Measurements from ENCODE around the gene PRSS48.
A peak's percentile ranks its signal among the peaks of the same experiment; 100 is the strongest.
"Not testable (repeated sequence)": the region's sequence is repeated elsewhere in the genome, so short reads cannot be mapped to it uniquely, and the experiment has no call there.

Gene PRSS48

DNA sequence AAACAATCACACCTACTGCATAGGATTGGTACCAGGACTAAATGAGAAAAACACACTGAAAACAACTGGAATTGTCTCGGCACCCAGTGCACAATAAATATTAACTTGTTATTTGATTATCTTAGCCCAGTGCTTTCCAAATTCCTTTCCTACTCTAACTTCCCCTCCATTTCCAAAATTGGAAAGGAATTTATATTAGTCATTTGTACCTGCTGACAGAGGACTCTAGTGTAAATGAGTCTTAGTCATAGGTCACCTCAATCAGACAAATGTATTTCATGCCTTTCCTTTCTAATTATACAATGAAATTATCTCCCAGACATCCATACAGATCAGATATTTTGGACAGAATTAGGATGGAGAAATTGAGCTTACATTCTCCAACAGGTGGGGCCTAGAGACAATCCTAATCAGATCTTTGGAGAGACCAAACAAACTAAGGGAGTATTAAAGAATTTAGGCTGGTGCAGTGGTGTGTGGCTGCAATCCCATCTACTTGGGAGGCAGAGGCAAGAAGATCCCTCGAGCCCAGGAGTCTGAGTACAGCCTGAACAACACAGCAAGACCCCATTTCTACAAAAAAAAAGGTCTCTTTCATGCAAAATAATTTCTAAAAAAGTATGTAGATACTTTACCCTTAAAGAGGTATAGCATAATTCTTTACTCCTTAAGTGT, 38.4 kb downstream of the PRSS48 start:
- no peak overlapping the region for H3K4me3 ChIP-seq (ENCODE audit: low read depth, low read length)

DNA sequence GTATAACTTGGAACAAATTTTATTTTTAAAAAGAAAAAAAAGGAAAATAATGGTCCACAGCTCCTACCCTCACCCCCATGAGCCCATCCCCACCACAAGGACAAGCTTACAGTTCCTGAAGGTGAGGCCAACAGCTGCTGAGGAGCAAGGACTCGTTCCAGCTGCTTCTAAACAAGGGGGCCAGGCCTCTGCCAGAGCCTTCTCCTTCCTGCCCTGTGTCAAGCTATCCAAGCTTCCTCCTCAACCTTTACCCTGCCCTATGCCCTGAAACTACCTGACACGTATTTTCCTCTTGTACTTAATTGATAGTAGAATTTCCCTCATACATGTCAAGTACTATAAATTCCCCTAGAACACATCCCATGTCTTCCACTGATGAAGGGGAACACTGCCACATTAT, 39.7 kb downstream of the PRSS48 start:
- H3K4me3 ChIP-seq (ENCODE audit: low read depth, low read length), result no peak overlapping the region

- no peak overlapping the region for H3K4me3 ChIP-seq (ENCODE audit: low read depth, low read length)
These were observed 41.5 kb downstream of the PRSS48 start for GRCh38 chr4:151318307-151319006.

DNA sequence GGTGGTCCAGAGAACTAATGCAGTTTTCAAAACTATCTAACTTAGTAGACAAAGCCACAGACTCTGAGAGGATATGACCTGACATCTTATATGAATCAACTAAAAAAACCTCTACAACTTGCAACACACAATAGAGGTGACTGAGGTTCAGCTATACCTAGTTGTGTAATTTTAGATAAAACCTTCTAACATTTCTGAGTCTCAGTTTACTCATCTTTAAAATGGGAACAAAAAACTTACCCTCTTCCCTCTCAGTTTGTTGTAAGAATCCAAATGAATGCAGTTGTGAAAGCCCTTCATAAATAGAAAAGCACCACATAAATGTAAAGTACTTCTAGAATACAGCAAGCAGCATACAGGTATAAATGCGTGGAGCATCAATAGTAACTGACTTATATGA, 42.5 kb downstream of the PRSS48 start:
- no peak overlapping the region for H3K4me3 ChIP-seq (ENCODE audit: low read depth, low read length)

- no peak overlapping the region for H3K4me3 ChIP-seq (ENCODE audit: low read depth, low read length)
These were observed 44.6 kb downstream of the PRSS48 start for GRCh38 chr4:151321586-151321985.

GRCh38 chr4:151322161-151322560, 45.2 kb downstream of the PRSS48 start:
- not testable (repeated sequence) for H3K4me3 ChIP-seq (ENCODE audit: low read depth, low read length)

GRCh38 chr4:151322570-151322969, 45.6 kb downstream of the PRSS48 start:
- no peak overlapping the region for H3K4me3 ChIP-seq (ENCODE audit: low read depth, low read length)

- H3K4me3 ChIP-seq (ENCODE audit: low read depth, low read length), result peak overlapping the region; percentile 67
These were observed 46.7 kb downstream of the PRSS48 start for GRCh38 chr4:151323667-151324066.

GRCh38 chr4:151324124-151324751, 47.3 kb downstream of the PRSS48 start:
- H3K4me3 ChIP-seq (ENCODE audit: low read depth, low read length), result peak overlapping the region; percentile 67

GRCh38 chr4:151324752-151325110, 47.8 kb downstream of the PRSS48 start:
- H3K4me3 ChIP-seq (ENCODE audit: low read depth, low read length), result peak overlapping the region; percentile 67

DNA sequence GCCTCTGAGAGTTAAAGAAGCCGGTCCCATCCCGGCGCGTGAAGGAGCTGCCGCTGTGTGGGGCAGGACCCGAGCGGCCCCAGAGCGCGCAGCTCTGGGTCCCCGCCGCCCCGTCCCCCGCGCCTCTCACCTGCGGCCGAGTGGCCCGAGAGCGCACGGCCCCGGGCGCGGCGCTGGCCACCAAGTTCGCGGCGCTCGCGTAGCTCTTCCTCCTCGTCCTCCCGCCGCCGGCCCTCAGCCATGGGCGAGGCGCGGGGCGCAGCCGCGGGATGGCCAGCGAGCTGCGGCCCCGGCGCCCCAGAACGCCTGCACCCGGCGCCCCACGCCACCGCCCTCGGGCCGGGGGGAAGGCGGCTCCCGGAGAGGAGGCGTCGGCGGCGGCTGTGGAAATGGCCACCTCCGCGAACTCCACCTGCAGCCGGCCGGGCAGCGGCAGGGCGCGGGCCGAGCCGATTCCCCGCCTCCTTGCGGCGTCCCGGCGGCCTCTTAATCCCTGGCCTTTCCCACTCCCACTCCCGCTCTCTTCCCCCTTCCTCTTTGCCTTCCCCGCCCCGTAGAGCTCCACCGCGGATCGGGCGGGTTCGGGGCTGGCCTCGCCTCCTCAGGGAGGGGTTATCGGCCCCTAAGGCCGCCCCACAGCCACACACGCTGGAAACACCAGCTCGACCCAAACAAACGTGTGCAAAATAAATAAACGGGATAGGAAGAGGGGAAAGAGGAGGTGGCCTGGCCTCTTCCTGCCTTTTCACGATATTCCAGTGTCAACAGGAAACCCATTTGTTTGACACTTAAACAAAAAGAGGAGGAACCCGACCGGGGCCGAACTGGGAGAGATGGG, 48.4 kb downstream of the PRSS48 start, which contains the start of gene SH3D19:
TSS of gene SH3D19 (minus strand) at position 495 of the 838 bp plus-strand sequence. CDS start at position 242, 253 bp downstream.
- H3K4me3 ChIP-seq (ENCODE audit: low read depth, low read length), result peak within 1 kb of the TSS; percentile 67

- H3K4me3 ChIP-seq (ENCODE audit: low read depth, low read length), result peak overlapping the region; percentile 67
These were observed 48.9 kb downstream of the PRSS48 start for GRCh38 chr4:151325949-151326246.

DNA sequence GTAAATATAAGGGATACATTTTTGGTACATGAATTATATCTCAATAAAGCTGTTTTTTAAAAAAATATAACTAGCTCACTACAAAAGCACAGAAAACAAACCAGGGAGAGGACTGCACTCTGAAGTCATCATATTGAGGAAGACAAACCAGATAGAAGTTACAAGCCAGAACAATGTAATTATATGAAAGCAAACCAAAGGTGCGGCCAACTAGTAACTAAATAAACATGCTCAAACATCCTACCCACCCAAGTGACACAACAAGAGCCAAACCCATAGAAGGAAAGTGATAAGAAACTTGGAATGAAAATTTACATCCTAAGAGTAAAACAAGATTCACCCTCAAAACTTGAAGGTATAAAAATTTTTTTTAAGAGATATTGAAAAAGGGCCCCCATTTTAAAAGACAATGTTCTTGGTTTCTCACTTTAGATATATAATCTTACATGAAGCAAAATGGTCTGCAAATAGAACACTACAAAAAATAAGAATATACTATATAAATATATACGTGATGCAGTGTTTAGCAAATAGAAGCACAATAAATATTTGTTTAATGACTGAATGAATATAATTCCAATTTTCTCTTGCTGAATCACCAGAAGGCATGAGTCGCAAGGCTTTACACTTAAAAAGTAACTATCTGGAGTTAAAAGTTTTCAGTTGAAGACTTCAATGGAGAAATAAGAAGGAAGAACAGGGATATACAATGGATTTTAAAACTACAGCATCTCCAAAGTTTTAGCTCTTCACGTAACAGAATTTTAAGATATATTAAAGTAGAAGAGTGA, 52.5 kb downstream of the PRSS48 start:
- no peak overlapping the region for H3K4me3 ChIP-seq (ENCODE audit: low read depth, low read length)

GRCh38 chr4:151331276-151332042, 54.5 kb downstream of the PRSS48 start:
- H3K4me3 ChIP-seq (ENCODE audit: low read depth, low read length), result no peak overlapping the region

GRCh38 chr4:151339467-151339866, 62.5 kb downstream of the PRSS48 start:
- no peak overlapping the region for H3K4me3 ChIP-seq (ENCODE audit: low read depth, low read length)

GRCh38 chr4:151340751-151341385, 63.9 kb downstream of the PRSS48 start:
- no peak overlapping the region for H3K4me3 ChIP-seq (ENCODE audit: low read depth, low read length)
